GM21786 (cell line): ENCODE results near the gene GPR17.

Experiments used
- ATAC-seq: cut with Tn5 transposase; IDR thresholded peaks from one replicate; pipeline ENCODE4 v1.9.1; 2021; ENCODE audit not compliant: unreplicated experiment

GPR17 gene

DNA sequence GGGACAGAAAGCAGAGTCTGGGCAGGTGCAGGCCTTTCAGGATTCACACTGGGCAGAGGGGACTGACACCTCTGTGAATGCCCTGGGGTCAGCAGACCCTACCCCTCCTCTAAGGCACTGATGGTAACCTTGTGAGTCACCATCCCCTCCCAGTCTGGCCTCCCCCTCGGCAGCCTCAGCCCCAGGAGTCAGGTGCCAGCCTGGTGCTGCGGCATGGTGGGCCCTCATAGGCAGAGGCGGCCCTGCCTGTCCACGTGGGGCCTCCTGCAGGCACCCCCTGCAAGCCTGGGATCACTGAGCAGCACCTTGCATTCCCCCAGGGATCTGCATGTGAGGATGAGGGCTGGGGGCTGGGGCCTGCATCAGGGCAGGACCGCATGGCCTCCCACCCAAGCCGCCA is 4.8 kb upstream of the GPR17 start:
- no peak for ATAC-seq

- ATAC-seq, result no peak
Observed at GRCh38 chr2:127641846-127642507, 4.0 kb upstream of the GPR17 start.

GRCh38 chr2:127642706-127643438 is 3.1 kb upstream of the GPR17 start:
- no peak for ATAC-seq

DNA sequence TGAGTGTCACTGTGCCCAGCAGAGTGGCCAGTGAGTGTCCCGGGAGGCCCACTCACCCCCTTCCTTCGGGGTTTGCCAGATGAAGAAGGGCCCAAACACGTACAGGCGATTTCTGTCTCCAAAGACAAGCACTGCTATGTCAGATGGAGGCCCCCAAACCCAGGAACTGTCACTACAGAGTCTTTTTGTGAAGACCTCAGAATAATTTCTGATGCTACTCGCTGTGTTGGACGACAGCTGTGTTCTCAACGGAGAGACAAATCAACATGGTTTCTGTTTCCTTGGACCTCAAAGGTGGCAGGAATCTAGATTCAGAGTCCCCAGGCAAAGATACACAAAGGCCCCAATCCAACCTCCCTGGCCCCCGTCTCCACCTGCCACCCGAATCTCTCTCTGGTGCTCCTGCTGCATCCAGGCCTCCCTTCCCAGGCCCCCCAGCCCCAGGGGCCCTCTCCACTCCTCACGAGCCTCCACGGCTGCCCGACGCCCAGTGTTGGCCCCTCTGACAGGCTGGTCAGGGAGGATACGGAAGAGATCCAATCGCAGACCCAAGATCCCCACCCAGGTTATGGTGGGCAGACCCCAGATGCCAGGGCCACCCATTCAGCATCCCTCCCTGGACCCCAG is 2.4 kb upstream of the GPR17 start:
- no peak for ATAC-seq

DNA sequence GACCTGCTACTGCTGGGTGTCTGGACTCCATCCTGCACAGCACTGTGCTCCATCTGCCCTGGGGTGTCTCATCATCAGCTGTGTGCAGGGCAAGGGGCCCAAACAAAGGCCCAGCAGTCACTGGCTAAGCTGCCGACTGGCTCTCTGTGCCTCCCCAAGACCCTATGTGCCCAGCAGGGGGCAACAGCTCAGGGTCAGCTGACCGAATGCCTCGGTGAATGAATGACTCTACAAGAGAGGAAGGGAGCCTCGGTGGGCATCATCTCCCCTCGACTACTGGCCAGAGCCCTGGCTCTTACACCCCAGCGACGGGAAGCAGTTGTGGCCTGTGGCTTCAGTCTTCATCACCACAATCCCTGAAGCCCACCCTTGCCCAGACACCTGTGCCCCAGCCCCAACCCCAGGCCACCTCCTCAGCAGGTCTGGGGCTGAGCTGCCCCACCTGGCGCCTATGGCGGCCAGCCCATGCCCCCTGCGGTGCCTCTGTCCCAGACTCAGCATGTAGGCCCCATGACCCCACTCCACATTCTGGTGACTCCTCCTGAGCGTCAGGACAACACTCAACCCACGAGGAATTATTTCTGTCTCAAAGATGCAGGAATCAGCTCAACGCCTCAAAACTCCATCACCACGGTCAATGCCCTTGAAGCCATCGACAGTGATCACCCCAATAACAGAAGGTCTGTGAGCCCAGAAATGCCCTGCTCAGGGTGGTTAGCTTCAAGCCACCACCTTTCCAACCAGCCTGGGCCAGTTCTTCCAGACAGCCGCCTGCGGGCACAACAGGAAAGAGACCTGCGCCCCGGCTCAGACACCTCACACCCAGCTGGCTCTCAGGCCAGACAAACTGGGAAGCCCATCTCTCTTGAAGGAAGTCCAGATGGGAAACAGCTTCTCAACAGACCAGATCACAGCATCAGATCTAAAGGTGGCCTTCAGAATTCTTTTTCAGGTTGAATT is 1.6 kb upstream of the GPR17 start:
- ATAC-seq, result no peak

DNA sequence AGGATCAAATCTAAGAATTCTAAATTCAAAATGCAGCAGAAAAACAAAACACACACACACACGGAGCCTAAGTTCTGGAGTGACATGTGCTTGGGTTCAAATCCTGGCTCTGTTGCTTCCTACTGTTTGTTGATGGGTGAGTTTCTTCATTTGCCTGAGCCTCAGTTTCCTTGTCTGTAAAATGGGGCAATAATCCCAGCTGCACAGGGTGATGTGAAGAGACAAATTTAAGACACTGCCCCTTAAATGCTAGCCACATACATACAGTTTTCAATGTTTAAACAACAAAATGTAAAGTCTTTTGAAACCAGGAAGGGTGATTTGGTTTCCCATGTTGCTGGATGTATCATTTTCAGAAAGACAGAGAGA is 943 bp upstream of the GPR17 start:
- no peak for ATAC-seq

DNA sequence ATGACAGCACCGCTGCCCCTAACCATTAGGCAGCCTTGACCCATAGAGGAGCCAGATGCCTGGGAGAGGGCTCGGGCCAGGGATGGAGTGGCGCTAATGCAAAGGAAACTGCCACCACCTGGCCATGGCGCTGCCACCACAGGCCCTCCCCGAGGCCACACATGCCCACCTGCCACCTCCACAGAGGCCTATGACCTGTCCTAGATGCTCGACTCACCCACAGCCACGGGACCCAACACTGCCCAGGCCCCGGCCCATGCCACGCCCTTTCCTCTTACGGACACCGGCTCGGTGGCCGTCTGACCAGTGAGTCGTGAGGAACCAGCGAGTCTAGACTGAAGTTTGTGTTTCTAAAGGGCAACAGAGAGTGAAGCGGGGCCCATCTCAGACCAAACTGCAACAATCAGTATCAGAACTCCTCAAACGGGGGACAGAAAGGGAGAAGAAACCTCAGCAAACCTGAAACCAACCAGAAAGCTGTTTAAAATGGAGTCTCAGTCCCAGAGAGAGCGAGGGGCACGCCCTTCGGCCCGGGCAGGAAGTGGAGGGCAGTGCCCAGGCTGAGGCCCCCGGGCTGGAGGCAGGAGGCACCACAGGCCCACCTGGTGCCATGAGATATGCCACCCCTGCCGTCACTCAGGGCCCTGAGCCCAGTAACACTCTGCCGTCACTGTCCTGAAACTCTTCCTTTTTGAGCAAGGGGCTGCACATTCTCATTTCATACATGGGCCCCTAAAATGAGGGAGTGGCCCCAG is 711 bp downstream of the GPR17 start:
- ATAC-seq, result no peak

DNA sequence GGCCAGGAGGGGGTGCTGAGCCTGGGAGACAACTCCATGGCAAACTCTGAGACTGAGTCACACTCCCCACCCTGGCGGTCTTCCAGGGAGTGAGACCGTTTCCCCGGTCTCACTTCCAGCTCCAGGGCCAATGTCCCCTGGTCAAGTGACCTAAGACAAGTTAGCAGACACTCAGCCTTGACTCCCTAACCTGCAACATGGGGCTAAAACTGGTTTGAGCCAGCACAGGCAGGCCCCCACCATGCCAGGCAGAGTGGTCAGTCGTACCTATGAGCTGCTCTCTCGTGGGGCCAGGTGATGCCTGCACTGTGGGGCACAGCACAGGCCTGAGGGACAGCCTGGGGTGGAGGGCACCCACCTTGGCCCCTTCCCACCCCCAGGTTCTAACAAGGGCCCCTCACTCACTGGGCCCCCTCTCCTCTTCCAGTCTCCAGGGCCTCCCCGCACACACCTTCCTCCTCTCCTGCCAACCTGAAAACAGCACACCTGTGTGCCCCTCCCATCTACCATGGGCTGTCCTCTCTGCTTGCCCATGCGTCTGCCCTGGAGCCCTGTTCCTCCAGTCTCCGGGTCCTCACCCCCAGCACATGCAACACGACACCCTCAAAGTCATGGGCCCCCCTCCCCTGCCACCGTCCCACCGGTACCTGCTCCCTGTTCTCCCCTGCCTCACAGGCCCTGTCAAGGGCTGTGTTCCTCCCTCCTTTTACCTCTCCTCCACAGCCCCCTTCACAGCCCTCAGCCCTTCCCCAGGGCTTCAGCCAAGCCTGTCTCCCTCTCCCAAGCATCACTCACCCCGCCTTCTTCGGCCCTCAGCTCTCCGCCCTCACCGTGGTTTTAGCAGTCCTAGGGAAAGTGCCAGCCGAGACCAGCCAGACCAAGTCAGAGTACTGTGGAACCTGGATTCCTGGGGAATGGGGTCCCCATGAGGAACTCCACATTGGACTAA is 1.6 kb downstream of the GPR17 start:
- ATAC-seq, result no peak

DNA sequence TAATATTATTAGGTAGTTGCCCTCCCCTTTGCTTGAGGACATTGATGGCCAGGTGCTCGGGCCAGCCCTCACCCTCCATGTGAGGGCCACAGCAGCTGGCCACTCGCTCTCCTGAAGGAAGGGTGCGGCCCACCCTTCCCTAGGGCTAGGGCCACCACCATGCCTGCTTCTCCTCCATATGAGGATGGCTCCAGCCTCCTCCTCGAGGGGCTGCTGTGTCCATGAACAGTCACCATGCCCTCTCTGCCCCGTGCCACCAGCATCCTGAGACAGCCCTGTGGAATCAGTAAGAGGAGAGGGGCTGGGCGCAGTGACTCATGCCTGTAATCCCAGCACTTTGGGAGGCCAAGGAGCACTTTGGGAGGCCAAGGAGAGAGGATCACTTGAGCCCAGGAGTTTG is 2.4 kb downstream of the GPR17 start:
- no peak for ATAC-seq

DNA sequence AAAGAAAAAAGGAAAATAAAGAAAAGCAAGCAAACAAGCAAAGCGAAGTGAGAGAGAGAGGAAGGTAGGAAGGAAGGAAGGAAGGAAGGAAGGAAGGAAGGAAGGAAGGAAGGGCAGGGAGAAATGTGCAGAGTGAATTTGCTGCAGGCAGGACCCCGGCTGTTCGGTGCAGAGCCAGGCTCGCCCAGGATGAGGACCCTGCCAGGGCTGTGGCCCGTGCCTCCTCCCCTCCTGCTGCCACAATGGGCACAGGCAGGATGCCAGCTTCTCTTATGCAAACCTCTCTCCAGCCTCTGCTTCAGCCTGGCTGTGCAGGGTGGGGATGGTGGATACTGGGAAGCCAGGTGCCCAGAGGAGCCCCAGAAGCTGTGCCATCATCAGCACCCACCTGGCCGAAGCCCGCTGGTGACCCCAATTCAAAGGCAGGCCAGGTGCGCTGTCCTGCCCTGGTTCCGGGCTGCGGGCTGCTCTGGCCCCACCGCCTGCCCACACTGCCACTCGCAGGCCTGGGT is 3.2 kb downstream of the GPR17 start:
- ATAC-seq, result no peak

DNA sequence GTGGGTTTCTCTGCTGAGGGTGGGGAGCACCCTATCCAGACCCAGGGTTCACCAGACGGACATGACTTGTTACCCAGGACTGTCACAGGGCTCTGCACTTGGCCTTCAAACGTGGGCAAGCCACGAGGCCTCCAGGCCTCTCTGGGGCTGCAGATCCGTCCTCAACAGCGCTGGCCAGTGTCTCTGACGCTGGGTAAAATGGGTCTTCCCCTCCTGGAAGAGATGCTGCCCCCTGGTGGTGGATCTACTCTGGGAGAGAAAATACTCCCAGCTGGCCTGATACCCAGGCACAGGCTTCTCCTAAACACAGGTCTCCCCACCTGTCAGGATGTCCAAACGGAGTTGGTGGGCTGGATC is 3.7 kb downstream of the GPR17 start:
- peak; percentile 90 for ATAC-seq

GRCh38 chr2:127650041-127650784 is 4.3 kb downstream of the GPR17 start:
- ATAC-seq, result peak; percentile 10

GRCh38 chr2:127650785-127651380 is 4.9 kb downstream of the GPR17 start:
- ATAC-seq, result no peak

GRCh38 chr2:127651381-127651809 is 5.4 kb downstream of the GPR17 start:
- ATAC-seq, result no peak

DNA sequence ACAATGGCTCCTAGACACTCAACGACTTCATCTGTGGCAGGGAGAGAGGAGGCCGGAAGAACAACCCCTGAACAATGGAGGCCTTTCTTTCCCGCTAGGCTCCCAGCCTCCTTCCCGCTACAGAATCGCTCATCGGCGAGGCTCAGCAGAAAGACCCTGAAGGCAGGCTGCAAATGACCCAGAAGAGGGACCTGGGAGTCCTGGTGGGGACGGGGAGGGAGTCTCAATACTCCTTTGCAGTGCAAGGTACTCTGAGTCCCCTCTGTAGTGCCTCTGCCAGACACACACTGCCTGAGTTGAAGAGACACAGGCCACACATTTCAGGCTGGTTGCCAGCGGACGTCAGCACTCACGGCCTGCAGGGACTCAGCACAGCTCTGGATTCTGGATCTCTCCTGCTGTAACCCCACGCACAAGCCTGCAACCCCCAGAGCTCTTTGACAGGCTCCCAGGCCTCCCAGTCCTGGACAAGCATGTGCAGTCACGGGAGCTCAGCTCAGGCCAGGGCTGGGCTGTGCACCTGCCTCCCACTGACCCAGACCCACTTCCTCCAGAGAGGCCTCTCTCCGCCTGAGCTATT is 6.1 kb downstream of the GPR17 start:
- no peak for ATAC-seq

DNA sequence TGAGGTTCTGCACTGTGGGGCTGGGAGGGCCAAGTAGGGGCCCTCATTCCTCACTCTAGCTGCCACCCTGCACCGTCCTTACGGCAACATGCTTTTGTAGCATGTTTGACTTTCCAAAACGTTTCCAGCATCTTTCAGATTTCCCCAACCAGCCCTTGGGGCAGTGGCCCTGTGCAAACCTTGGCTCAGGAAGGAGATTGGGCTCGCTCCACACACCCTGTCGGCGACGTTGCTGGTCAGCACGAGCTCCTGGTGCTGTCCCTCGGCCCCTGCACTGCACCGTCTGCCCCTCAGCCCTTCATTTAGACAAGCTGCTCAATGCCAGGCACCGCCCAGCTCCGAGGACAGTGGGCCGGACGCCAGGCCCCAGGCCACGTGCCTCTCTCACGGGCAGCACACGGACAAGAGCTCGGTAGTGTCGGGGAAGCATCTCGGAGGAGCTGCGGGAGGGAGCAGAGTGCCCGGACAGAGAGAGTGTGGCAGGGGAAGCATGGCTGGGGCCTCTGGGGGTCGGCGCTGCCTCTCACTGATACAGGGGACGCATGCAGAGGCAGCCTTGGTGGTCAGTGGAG is 6.9 kb downstream of the GPR17 start:
- no peak for ATAC-seq

GRCh38 chr2:127653421-127654083 is 7.6 kb downstream of the GPR17 start:
- no peak for ATAC-seq
